ENCODE results near the gene MANSC1. TPM values are rescaled to one million over a fixed set of nuclear protein-coding genes. Genes with fewer than 3 reads are reported as not detected.
A peak's percentile ranks its signal among the peaks of the same experiment; 100 is the strongest.

MANSC1 gene
- total and polyA plus RNA-seq, 10 of the 15 experiments (the other 5 are each of a cell fraction or from before 2014, with no cell fraction given): 0.02 to 0.23 (median 0.11) TPM; not detected in 2

DNA sequence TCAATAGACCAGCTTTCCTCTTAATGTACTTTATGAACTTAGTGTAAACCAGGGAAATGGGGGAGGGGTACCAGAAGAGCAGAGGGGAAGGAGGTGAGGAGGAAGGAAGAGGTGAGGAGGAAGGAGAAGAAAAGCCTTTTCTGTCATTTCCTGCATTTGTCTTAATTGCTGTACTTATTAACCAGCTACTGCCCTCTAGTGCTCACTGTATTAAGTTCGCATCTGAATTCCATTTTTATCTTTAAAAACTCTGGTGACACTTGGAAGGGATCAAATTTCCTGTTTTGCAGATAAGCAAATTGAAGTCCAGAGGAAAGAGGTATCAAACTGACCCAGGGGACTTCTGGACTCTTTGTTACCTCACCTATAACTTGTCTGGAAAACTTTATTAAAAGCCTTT lies 22.2 kb downstream of the MANSC1 start:
- POLR2A ChIA-PET: interaction anchor here (0.6 to 0.7 kb wide), 3 partner anchors 15 to 401 kb away, joined by 3 to 6 read pairs (median 5); no protein-coding TSS in a partner anchor
- CTCF ChIA-PET: interaction anchor here (0.7 to 14.9 kb wide), 40 partner anchors 8 to 1557 kb away, joined by 3 to 214 read pairs (median 4); partner anchors contain the start of genes BCL2L14, BORCS5 and LRP6
- Histone ChIP-seq H3K9me3 (replicated peaks; ENCODE audit: control insufficient read depth, insufficient read depth, low read length) (no peaks in the 10 kb centered on the region), H2AFZ (ENCODE audit: control insufficient read depth, low read depth, low read length) (no peak overlapping the region), H3K4me1 (ENCODE audit: control insufficient read depth, insufficient read depth, low read length) (no peaks in the 10 kb centered on the region), H3K36me3 (ENCODE audit: control insufficient read depth in 2 of 2, insufficient read depth in 2 of 2, low read length in 1 of 2) (no peaks in the 10 kb centered on the region), H3K4me2 (ENCODE audit: control insufficient read depth, insufficient read depth) (no peak overlapping the region), H3K27ac (ENCODE audit: control insufficient read depth, insufficient read depth) (no peak overlapping the region), H3K27me3 (replicated peaks in 1 of 2; ENCODE audit: control insufficient read depth in 2 of 2, insufficient read depth in 2 of 2, low read length in 1 of 2) (no peaks in the 10 kb centered on the region), H3K79me2 (ENCODE audit: control insufficient read depth, insufficient read depth, low read length) (no peaks in the 10 kb centered on the region), H4K20me1 (ENCODE audit: control insufficient read depth, insufficient read depth) (no peaks in the 10 kb centered on the region), H3K9ac (ENCODE audit: control insufficient read depth, insufficient read depth, low read length) (no peak overlapping the region), H3K4me3 (no peak overlapping the region)
- 0% methylated on average over 1 of the region's 1 CpG for WGBS (ENCODE audit: insufficient coverage, insufficient replicate concordance, low lambda C conversion rate, missing lambda C conversion rate)
- intact Hi-C loops (cut with micrococcal nuclease; ENCODE audit: unreplicated experiment): loop anchor here (2.0 to 10.0 kb wide), 4 partner anchors 106 to 291 kb away; no protein-coding TSS in a partner anchor
- FAIRE-seq (peak; percentile 84), DNase-seq (ENCODE audit: low read depth, low spot score) (peak; percentile 25), ATAC-seq (peak; percentile 74)
- no TSS peak for BruUV-seq (replicated peaks)
- RAD21 ChIA-PET (ENCODE audit: unreplicated experiment): interaction anchor here (0.7 to 5.6 kb wide), 13 partner anchors 9 to 748 kb away, joined by 3 to 58 read pairs (median 3); no protein-coding TSS in a partner anchor
- in situ Hi-C loops (cut with MboI): loop anchor here (10.0 kb wide), 1 partner anchor 743 kb away; no protein-coding TSS in a partner anchor
- SMC1A ChIA-PET (ENCODE audit: uncharacterized antibody, unreplicated experiment): interaction anchor here (0.6 to 8.7 kb wide), 26 partner anchors 12 to 782 kb away, joined by 3 to 112 read pairs (median 3); partner anchors contain the start of gene BCL2L14
- peak; percentile 85 for TF ChIP-seq RAD21 (IDR thresholded peaks at IDR 0.05; ENCODE audit: insufficient read depth, low read depth, low read length)
- no peak for TF ChIP-seq MEF2B (IDR thresholded peaks at IDR 0.05; ENCODE audit: partially characterized antibody, poor library complexity, severe bottlenecking)
- TF ChIP-seq POLR2A (IDR thresholded peaks at IDR 0.05; ENCODE audit: low read depth, low read length): no peak
- no peak for TF ChIP-seq HDGF (IDR thresholded peaks at IDR 0.05)
- no peak for TF ChIP-seq FOXM1 (IDR thresholded peaks at IDR 0.05; ENCODE audit: low read depth, low read length)
- TF ChIP-seq, protein P1, sequence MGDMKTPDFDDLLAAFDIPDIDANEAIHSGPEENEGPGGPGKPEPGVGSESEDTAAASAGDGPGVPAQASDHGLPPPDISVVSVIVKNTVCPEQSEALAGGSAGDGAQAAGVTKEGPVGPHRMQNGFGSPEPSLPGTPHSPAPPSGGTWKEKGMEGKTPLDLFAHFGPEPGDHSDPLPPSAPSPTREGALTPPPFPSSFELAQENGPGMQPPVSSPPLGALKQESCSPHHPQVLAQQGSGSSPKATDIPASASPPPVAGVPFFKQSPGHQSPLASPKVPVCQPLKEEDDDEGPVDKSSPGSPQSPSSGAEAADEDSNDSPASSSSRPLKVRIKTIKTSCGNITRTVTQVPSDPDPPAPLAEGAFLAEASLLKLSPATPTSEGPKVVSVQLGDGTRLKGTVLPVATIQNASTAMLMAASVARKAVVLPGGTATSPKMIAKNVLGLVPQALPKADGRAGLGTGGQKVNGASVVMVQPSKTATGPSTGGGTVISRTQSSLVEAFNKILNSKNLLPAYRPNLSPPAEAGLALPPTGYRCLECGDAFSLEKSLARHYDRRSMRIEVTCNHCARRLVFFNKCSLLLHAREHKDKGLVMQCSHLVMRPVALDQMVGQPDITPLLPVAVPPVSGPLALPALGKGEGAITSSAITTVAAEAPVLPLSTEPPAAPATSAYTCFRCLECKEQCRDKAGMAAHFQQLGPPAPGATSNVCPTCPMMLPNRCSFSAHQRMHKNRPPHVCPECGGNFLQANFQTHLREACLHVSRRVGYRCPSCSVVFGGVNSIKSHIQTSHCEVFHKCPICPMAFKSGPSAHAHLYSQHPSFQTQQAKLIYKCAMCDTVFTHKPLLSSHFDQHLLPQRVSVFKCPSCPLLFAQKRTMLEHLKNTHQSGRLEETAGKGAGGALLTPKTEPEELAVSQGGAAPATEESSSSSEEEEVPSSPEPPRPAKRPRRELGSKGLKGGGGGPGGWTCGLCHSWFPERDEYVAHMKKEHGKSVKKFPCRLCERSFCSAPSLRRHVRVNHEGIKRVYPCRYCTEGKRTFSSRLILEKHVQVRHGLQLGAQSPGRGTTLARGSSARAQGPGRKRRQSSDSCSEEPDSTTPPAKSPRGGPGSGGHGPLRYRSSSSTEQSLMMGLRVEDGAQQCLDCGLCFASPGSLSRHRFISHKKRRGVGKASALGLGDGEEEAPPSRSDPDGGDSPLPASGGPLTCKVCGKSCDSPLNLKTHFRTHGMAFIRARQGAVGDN (IDR thresholded peaks at IDR 0.05): no peak
- TF ChIP-seq POU2F2 (IDR thresholded peaks at IDR 0.05; ENCODE audit: borderline replicate concordance, low read depth, low read length): no peak
- TF ChIP-seq HDAC2 (IDR thresholded peaks at IDR 0.05): no peak
- peak; percentile 37; the same call in 1 of the 2 replicates for TF ChIP-seq IKZF1 (conservative IDR thresholded peaks at IDR 0.05)
- no peak for TF ChIP-seq SMARCA5 (IDR thresholded peaks at IDR 0.05)
- TF ChIP-seq, protein P2, sequence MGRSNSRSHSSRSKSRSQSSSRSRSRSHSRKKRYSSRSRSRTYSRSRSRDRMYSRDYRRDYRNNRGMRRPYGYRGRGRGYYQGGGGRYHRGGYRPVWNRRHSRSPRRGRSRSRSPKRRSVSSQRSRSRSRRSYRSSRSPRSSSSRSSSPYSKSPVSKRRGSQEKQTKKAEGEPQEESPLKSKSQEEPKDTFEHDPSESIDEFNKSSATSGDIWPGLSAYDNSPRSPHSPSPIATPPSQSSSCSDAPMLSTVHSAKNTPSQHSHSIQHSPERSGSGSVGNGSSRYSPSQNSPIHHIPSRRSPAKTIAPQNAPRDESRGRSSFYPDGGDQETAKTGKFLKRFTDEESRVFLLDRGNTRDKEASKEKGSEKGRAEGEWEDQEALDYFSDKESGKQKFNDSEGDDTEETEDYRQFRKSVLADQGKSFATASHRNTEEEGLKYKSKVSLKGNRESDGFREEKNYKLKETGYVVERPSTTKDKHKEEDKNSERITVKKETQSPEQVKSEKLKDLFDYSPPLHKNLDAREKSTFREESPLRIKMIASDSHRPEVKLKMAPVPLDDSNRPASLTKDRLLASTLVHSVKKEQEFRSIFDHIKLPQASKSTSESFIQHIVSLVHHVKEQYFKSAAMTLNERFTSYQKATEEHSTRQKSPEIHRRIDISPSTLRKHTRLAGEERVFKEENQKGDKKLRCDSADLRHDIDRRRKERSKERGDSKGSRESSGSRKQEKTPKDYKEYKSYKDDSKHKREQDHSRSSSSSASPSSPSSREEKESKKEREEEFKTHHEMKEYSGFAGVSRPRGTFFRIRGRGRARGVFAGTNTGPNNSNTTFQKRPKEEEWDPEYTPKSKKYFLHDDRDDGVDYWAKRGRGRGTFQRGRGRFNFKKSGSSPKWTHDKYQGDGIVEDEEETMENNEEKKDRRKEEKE (IDR thresholded peaks at IDR 0.05): no peak
- no peak for TF ChIP-seq NBN (IDR thresholded peaks at IDR 0.05)
- TF ChIP-seq CEBPB (IDR thresholded peaks at IDR 0.05; ENCODE audit: borderline replicate concordance in 1 of 2, low read depth in 2 of 2, low read length in 2 of 2): no peak

Data from GM12878 (cell line).